IPS DF 19.7 (cell line): ENCODE results near the gene USP35.
"Not testable (repeated sequence)": the region's sequence is repeated elsewhere in the genome, so short reads cannot be mapped to it uniquely, and the experiment has no call there.

ENCODE experiments used
- DNase-seq: peaks from one replicate; pipeline ENCODE4 v3.0.0-alpha.2; 2013; ENCODE audit warnings: low read depth, low spot score

USP35 gene

DNA sequence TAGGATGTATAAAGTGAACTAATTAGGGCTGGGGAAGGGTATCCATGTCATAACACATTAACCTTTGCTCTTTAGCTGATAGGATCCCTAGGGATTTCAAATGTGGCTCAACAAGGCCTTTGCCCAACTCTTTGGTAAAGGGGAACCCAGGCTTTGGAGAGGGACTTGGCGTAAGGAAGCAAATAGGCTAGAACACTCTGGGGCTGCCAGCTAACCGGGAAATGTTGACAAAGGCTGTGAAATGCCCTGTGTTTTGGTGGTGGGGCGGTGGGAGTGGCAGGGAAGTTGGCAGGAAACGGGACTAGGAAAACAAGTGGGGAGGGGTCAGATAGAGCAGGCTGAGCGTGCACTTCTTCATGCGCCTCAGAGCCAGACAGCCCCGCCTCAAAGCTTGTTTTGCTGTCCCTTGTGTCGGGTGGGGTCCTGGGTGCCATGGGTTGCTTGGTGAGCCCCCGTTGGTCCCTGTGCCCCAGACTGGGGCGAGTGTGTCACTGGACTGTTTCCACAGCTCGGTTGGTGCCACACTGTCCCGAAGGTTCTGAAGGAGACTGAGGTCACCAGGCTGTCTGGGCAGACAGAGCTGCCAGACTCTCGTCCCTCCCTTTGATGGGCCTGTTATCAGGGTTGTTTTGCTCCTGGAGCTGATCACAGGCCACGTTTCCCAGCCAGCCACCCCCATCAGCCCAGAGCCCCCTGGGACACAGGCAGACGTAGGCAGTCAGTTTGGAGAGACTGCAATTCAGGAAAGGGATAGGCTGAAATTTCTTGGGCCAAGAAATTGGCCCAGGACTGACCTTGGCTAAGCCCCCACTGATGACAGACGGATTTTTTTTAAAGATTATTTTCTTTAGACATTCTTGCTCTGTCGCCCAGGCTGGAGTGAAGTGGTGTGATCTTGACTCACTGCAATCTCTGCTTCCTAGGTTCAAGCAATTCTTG lies 19.9 kb upstream of the USP35 start:
- DNase-seq, result no peak

DNA sequence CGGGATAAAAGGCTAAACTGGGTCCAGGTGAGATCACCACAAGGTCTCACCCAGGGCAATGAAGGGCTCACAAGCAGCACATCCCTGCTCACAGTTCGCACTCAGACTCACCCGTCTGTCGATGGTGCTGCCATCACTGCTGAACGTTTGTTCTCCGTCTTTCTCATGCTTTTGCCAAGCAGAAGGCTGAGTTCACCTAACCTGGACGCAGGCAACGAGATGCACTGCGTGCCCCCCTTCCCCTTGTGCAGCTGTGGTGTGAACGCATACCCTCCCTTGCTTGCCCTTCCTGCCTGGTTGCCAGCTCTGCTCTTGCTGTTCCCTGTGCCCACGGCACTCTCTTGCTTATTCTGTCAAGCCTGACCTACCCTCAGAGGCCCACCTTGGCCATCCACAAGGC lies 18.3 kb upstream of the USP35 start:
- DNase-seq, result no peak

DNA sequence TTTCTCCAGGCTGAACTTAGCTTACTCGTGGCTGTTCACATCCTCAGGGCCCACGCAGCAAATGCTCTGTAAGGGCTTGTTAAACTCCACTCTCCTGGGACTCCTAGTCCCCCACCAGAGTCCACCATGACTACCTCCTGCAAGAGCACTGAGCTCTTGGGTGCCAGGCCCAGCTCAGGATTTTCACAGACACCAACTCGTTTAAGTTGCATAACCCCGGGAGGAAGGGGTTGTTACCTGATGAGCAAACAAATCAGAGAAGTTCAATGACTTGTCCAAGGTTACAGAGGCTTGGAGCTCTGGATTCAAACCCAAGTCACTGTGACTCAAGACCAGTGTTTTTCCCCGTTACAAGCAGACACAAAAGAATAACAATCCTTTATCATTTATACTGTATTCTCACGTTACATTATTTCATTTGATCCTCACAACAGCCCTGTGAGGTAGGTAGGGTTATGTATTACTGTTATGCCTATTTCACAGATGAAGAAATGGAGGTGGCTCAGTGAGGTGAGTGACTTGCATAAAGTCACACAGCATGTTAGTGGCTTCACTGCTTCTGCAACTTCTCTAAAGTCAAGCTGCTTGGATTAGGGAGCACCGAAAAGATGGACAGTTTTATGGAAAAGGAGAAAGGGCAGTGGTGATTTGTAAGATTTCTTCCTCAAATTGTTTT lies 17.7 kb upstream of the USP35 start:
- DNase-seq, result no peak

DNA sequence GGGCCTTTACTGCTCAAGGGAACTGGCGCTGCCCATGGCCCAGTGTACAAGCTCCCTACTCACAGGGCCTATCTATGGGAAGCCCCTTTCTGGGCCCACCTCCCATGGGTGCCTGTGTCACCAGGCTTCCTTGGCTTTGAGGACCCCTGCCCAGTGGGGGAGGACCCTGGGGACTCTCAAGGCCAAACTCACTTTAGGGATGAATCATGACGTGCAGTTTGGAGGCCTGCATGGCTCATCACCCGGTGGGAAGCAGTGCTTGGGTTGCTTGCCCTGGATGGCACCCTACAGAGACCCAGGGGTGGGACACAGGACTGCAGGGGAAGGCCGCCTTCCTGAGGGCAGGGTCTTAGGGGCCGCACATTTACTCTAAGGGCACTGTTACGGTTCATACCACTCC lies 16.8 kb upstream of the USP35 start:
- DNase-seq, result no peak

DNA sequence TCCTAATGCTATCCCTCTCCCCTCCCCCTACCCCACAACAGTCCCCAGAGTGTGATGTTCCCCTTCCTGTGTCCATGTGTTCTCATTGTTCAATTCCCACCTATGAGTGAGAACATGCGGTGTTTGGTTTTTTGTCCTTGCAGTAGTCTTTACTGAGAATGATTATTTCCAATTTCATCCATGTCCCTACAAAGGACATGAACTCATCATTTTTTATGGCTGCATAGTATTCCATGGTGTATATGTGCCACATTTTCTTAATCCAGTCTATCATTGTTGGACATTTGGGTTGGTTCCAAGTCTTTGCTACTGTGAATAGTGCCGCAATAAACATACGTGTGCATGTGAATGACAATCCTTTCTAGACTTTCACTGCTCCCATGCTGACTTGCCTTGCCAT lies 12.9 kb upstream of the USP35 start:
- not testable (repeated sequence) for DNase-seq

DNA sequence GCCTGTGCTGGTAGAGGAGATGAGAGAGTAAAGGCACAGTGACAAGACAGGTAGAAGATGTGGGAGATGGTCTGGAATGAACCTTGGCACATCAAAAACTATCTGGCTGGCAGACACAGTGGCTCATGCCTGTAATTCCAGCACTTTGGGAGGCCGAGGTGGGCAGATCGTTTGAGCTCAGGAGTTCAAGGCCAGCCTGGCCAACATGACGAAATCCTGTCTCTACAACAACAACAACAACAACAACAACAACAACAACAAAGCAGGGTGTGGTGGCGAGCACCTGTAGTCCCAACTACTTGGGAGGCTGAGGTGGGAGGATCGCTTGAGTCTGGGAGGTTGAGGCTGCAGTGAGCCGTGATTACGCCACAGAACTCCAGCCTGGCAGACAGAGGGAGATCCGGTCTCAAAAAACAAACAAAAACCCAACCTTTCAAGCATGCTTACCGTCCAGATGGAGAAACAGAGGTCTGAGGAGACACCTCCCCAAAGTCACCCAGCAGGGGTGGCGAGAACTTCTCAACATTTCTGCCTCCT lies 12.0 kb upstream of the USP35 start:
- no peak for DNase-seq

DNA sequence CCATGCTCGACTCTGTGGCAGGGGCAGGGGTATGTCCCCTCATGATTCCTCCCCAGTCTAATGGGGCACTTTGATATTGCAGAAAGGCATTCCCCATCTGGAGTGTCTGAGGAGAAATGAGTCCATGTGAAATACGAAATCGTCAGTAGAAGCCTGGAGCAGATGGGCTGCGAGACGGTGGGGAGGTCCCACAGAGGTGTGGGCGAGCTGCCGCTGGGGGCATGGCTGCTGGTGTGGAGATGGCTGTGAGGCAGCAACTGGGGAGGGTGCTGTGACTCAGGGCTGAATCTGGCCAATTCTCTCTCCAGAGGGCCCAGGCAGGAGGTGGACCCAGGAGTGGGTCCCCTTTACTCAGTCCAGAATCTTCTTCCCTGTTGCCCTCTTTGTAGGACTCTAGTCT lies 11.5 kb upstream of the USP35 start:
- DNase-seq, result no peak

DNA sequence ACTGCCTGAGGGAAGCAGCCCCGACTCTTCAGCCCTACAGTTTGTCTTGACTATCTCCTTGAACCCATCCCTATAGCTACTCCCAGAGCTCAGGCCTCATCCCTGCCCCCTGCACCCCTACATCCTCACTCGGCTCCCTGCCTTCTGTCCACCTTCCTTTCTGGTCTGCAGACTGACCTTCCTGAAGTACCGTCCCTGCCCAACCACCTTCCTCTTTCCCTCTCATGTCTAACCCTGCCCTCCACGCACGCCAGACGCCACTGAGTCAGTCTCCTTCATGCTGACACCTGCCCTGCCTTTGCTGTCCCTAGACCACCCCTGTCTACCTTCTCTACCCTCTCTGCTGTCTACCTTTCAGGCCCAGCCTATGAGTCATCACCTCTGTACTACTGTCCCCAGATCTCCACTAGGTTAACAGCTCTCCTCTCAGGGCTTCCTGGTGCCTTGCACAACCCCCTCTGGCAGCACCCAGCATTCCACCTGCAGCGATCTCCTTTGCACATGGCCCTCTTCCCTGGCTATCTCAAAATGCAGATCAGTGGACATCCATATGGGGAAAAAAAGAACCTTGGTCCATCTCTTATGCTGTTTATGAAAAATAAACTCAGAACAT lies 9.2 kb upstream of the USP35 start:
- no peak for DNase-seq

DNA sequence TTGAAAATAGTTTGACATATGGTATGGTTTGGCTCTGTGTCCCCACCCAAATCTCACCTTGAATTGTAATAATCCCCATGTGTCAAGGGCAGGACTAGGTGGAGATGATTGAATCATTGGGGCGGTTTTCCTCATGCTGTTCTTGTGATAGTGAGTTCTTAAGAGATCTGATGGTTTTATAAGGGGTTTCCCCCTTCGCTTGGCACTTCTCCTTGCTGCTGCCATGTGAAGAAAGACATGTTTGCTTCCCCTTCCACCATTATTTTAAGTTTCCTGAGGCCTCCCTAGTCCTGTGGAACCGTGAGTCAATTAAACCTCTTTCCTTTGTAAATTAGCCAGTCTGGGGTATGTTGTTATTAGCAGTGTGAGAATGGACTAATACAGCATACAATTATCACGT lies 8.0 kb upstream of the USP35 start:
- DNase-seq, result no peak

DNA sequence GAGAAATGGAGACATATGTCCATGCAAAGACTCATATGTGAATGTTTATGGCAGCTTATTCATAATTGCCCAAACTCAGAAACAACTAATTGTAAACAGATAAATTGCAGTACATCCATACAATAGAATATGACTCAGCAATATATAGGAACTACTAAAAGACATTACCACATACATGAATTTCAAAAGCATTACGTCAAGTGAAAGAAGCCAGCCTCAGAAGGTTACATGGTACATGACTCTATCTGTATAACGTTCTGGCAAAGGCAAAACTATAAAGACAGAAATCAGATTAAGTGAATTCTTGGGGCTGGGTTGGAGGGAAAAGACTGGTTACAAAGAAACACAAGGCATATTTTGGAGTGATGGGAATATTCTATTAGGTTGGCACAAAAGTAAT lies 7.5 kb upstream of the USP35 start:
- no peak for DNase-seq

DNA sequence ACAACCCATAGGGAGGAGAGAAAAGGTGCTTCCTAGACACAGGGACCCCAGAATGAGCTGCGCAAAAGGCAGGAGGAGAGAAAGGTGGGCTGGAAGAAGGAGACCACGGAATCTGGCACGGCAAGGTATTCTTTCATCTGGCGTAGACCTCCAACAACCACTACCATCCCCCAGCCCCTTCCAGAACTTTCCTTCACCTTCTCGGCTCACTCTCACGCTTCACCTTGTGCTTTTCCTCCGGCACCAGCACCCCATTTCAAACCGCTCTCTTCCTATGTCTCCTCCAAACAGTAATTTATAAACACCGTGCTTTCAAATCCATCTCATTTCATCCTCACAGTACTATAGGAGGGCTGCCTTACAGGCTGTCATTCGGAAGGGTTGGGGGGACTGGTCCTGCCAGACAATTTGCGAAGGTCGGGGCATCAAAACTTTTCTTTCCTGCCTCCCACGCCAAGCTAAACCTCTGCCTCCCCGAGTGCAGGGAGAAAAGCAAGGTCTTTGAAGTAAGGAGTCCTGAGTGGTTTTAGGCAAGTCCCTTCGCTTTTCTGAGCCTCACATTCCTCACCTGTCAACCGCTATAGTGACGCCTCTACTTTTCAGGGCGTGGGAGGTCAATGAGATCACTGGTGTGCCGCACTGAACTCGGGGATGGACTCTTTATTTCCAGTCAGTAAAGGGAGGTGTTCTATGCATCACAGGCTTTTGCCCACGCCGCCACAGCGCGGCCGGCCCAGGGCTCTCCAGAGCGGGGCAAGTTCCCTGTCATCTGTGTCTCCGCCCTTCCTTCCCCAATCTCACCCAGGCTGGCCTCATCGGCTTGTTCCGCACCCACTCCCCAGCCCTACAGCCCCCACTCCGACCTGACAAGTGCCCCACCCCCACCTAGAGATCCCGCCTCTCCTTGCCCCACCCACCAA lies 1.1 kb upstream of the USP35 start:
- DNase-seq, result no peak

DNA sequence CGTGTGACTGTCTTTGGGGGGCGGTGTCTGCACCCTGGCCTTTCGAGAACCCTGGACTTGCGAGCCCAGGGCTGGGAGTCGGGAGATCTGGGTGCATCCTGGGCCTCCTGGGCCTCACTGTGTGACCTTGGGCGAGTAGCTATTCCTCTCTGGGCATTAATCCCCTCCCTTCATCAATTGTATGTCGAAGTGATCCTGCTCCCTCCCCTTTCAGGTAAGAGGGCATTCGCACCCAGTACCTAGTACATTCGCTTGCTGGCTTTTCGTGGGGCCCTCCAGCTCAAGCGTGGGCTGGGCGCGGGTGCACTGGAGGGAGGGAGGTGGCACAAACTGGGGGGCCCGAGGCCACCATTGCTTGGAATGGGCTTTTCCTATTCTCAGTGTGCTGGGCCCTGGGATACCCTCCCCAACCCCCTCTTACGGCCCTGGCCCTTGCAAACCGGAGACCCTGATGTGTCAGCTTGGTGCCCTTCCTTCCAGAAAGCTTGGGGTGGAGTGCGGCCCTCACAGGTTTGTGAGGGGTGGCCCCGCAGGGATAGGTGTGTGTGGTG lies 530 bp downstream of the USP35 start:
- DNase-seq, result no peak

DNA sequence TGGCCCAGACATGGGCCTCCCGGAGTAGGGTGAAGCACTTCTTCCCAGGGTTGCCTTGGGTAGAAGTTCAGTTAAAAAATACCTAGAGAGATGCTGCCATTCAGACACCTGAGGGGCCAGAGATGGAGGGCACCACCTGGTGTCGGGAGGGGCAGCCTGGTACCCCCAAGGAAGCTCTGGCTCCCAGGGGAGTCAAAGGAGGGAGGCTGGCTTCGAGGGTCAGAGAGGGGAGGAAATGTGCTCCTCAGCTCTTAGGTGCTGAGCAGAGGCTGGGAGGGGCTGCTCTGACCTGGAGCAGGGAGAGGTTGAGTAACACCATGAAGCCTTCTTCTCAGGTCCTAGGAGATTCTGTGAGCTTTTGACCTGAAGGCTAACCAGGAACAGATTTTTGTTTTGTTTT lies 1.1 kb downstream of the USP35 start:
- no peak for DNase-seq

DNA sequence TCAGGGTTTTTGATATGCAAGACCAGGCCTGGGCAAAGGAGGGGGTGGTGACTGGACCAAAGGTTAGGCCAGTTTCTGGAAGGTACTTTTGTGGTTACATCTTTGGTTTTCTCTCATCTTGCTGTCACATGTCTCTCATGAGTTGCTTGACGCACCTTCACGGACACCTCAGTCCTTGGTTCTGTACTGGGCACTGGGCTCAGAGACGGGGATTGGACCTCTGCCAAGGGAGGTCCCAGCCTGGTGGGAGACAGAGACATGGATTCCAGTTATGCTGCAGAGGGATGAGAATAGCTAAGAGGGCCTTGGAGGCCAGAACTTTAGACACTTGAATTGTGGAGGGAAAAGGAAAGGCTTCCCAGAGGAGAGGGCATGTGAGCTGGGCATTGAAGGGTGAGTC lies 1.7 kb downstream of the USP35 start:
- DNase-seq, result no peak

DNA sequence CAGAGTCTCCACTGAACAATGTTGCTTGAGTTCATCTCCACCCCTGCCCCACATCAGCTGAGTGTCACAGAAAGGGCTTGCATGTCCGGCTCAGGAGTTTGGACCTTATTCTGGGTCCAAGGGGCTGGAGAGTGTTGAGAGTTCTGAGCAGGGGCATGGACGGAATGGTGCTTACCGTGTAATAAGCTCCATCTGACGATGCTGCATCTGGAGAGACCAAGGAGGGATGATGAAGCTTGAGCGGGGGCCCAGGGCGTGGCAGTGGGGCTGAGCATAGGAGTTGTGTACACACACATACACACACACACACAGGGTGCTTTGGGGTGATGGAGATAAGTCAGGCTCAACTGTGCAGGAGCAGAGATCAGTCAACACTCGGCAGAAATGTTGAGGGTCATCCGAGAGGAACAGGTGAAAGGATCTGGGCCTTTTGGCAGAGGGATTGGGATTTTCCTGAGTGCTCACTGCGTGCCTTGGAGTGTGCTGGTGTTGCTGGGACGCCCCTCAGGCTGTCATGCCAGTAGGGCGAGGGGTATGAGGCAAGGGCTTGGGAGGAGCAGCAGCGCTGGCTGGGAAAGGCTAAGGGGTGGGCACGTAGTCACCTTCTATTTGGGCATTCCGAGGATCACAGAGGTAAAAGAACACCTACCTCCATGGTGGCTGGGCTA lies 2.3 kb downstream of the USP35 start:
- no peak for DNase-seq

DNA sequence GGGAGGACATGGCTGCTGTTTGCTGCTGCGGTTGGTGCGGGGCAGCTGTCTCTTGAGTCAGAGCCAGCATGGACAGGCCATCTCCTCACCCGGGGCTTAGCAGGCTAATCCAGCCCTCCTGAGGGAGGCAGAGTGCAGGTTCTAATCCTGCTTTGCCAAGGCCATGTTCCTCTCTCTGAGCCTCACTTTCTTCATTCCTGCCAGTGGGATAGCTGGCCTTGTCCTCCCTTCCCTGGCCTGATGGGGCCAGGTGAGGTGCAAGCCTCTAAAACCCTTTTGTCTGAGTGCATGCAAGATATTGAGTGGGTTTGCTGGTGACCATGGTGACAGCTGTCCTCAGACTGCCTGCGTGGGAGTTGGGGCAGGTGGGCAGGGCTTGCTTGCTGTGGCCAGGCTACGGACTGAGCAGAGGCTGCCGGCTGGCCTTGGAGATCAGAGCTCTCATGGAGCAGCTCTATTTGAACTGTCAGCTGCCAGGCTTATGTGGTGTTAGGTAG lies 3.6 kb downstream of the USP35 start:
- DNase-seq, result no peak

DNA sequence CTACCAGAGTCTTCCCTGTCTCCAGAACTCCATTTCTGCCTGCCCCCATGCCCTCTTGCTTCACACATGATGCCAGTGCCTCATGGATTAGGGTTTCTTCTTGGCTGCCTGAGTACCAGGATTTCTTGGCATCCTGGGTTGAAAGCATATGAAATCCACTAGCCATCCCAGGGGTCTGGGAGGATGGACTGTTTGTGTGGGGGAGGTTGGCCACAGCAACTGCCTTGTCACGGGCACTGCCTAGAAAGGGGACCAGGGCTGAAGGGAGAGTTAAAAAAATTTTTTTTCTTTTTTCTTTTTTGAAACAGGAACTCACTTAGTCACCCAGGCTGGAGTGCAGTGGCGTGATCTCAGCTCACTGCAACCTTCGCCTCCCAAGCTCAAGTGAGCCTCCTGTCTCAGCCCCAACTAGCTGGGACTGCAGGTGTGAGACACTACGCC lies 4.2 kb downstream of the USP35 start:
- DNase-seq, result no peak

DNA sequence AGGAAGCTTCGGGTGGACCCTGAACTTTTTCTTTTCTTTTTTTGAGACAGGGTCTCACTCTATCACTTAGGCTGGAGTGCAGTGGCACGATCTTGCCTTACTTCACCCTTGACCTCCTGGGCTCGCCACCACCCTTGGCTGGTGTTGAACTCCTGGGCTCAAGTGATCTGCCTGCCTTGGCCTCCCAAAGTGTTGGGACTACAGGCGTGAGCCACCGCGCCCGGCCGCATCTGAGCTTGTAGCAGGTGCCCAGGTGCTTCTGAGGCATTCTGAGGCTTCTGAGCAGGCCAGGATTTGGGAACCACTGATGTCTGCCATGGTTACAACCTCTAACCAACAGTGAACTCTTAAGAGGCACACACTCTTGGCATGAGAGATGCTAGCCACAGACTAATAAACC lies 5.1 kb downstream of the USP35 start:
- no peak for DNase-seq

DNA sequence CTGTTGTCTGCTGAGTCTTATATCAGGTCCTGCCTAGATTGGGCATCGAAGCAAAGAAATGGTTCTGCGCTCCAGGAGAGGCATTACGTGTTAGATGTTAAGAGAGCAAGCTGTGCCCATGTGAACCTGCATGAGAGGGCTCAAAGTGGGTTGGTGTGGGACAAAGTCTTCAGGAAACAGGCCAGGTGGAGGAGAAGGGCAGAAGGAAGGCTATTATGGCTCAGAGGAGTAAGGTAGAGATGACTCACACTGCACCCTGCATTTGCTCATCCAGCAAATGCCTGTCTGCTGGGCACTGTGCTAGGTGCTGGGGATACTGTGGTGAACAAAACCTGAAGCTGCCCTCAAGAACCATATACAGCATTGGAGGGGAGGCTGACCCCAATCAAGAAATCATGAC lies 5.8 kb downstream of the USP35 start:
- no peak for DNase-seq

DNA sequence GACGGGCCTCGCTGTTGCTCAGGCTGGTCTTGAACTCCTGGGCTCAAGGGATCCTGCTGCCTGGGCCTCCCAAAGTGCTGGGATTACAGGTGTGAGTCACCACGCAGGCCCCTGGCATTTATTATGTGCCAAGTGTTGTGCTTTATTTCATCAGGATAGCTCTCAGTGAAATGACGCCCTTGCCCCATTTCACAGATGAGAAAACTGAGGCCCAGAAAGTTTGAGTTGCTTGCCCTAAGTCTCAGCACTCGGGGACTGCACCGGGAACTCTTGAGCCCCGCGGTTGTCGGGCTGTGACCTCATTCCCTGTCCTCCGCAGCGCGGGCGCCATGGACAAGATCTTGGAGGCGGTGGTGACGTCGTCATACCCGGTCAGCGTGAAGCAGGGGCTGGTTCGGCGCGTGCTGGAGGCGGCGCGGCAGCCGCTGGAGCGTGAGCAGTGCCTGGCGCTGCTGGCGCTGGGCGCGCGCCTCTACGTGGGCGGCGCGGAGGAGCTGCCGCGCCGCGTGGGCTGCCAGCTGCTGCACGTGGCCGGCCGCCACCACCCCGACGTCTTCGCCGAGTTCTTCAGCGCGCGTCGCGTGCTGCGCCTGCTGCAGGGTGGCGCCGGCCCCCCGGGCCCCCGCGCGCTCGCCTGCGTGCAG lies 7.3 kb downstream of the USP35 start:
- no peak for DNase-seq
